ENCODE results near the gene OPRPN.

The OPRPN gene

GRCh38 chr4:70397580-70397979 lies at the start of gene OPRPN:
TSS of gene OPRPN (plus strand) at chr4:70397940. CDS start at chr4:70399286, 1,346 bp downstream.
- no peaks in the 10 kb centered on the region for H3K27me3 Mint-ChIP-seq (ENCODE audit: low read depth)
- no peak within 1 kb of the TSS for H3K4me3 Mint-ChIP-seq
- H3K4me1 Mint-ChIP-seq (ENCODE audit: low read depth) = no peaks in the 10 kb centered on the region
- DNase-seq (ENCODE audit: low spot score) = no peak
- no peaks in the 10 kb centered on the region for H3K9me3 Mint-ChIP-seq
- H3K27ac Mint-ChIP-seq = no peak within 1 kb of the TSS
- no peaks in the 10 kb centered on the region for H3K36me3 Mint-ChIP-seq (ENCODE audit: low read depth)

- no peaks in the 10 kb centered on the region for H3K36me3 Mint-ChIP-seq (ENCODE audit: low read depth)
- no peak overlapping the region for H3K27ac Mint-ChIP-seq
- H3K4me3 Mint-ChIP-seq = no peak overlapping the region
- H3K27me3 Mint-ChIP-seq (ENCODE audit: low read depth) = no peaks in the 10 kb centered on the region
- no peaks in the 10 kb centered on the region for H3K4me1 Mint-ChIP-seq (ENCODE audit: low read depth)
- DNase-seq (ENCODE audit: low spot score) = no peak
- H3K9me3 Mint-ChIP-seq = no peaks in the 10 kb centered on the region
These were observed 41.6 kb upstream of the OPRPN start for GRCh38 chr4:70356185-70356584.

- no peak overlapping the region for H3K27ac Mint-ChIP-seq
- H3K4me1 Mint-ChIP-seq (ENCODE audit: low read depth) = no peaks in the 10 kb centered on the region
- no peak for DNase-seq (ENCODE audit: low spot score)
- H3K9me3 Mint-ChIP-seq = no peaks in the 10 kb centered on the region
- no peak overlapping the region for H3K4me3 Mint-ChIP-seq
- no peaks in the 10 kb centered on the region for H3K36me3 Mint-ChIP-seq (ENCODE audit: low read depth)
- H3K27me3 Mint-ChIP-seq (ENCODE audit: low read depth) = no peaks in the 10 kb centered on the region
These were observed 38.6 kb upstream of the OPRPN start for GRCh38 chr4:70359115-70359661.

- Mint-ChIP-seq H3K27me3 (ENCODE audit: low read depth) (no peaks in the 10 kb centered on the region), H3K27ac (no peak within 1 kb of the TSS), H3K4me3 (no peak within 1 kb of the TSS), H3K4me1 (ENCODE audit: low read depth) (no peaks in the 10 kb centered on the region), H3K9me3 (no peaks in the 10 kb centered on the region), H3K36me3 (ENCODE audit: low read depth) (no peaks in the 10 kb centered on the region)
- no peak for DNase-seq (ENCODE audit: low spot score)
These were observed 37.3 kb upstream of the OPRPN start, which contains the start of gene SMR3A for GRCh38 chr4:70360460-70360859. TSS of gene SMR3A (plus strand) at chr4:70360760. CDS start at chr4:70362116, 1,356 bp downstream.

- Mint-ChIP-seq H3K4me3 (no peak overlapping the region), H3K36me3 (ENCODE audit: low read depth) (no peaks in the 10 kb centered on the region), H3K9me3 (no peaks in the 10 kb centered on the region), H3K27me3 (ENCODE audit: low read depth) (no peaks in the 10 kb centered on the region), H3K27ac (no peak overlapping the region), H3K4me1 (ENCODE audit: low read depth) (no peaks in the 10 kb centered on the region)
- no peak for DNase-seq (ENCODE audit: low spot score)
These were observed 33.7 kb upstream of the OPRPN start for GRCh38 chr4:70364002-70364401.

GRCh38 chr4:70365479-70365878 lies 32.3 kb upstream of the OPRPN start:
- H3K36me3 Mint-ChIP-seq (ENCODE audit: low read depth) = no peaks in the 10 kb centered on the region
- no peaks in the 10 kb centered on the region for H3K27me3 Mint-ChIP-seq (ENCODE audit: low read depth)
- no peak for DNase-seq (ENCODE audit: low spot score)
- no peaks in the 10 kb centered on the region for H3K4me1 Mint-ChIP-seq (ENCODE audit: low read depth)
- no peaks in the 10 kb centered on the region for H3K9me3 Mint-ChIP-seq
- no peak overlapping the region for H3K27ac Mint-ChIP-seq
- H3K4me3 Mint-ChIP-seq = no peak overlapping the region

GRCh38 chr4:70367813-70368212 lies 29.9 kb upstream of the OPRPN start:
- Mint-ChIP-seq H3K4me1 (ENCODE audit: low read depth) (no peaks in the 10 kb centered on the region), H3K27me3 (ENCODE audit: low read depth) (no peaks in the 10 kb centered on the region), H3K36me3 (ENCODE audit: low read depth) (no peaks in the 10 kb centered on the region), H3K9me3 (no peaks in the 10 kb centered on the region), H3K27ac (no peak overlapping the region), H3K4me3 (no peak overlapping the region)
- DNase-seq (ENCODE audit: low spot score) = no peak

GRCh38 chr4:70371987-70372386 lies 25.8 kb upstream of the OPRPN start:
- DNase-seq (ENCODE audit: low spot score) = no peak
- H3K9me3 Mint-ChIP-seq = no peaks in the 10 kb centered on the region
- H3K4me1 Mint-ChIP-seq (ENCODE audit: low read depth) = no peaks in the 10 kb centered on the region
- H3K4me3 Mint-ChIP-seq = no peak overlapping the region
- no peak overlapping the region for H3K27ac Mint-ChIP-seq
- no peaks in the 10 kb centered on the region for H3K27me3 Mint-ChIP-seq (ENCODE audit: low read depth)
- H3K36me3 Mint-ChIP-seq (ENCODE audit: low read depth) = no peaks in the 10 kb centered on the region

GRCh38 chr4:70372760-70373159 lies 25.0 kb upstream of the OPRPN start:
- Mint-ChIP-seq H3K36me3 (ENCODE audit: low read depth) (no peaks in the 10 kb centered on the region), H3K9me3 (no peaks in the 10 kb centered on the region), H3K4me3 (no peak overlapping the region), H3K27me3 (ENCODE audit: low read depth) (no peaks in the 10 kb centered on the region), H3K4me1 (ENCODE audit: low read depth) (no peaks in the 10 kb centered on the region), H3K27ac (no peak overlapping the region)
- DNase-seq (ENCODE audit: low spot score) = no peak

- no peaks in the 10 kb centered on the region for H3K9me3 Mint-ChIP-seq
- H3K4me3 Mint-ChIP-seq = no peak overlapping the region
- DNase-seq (ENCODE audit: low spot score) = no peak
- no peaks in the 10 kb centered on the region for H3K4me1 Mint-ChIP-seq (ENCODE audit: low read depth)
- no peak overlapping the region for H3K27ac Mint-ChIP-seq
- no peaks in the 10 kb centered on the region for H3K27me3 Mint-ChIP-seq (ENCODE audit: low read depth)
- H3K36me3 Mint-ChIP-seq (ENCODE audit: low read depth) = no peaks in the 10 kb centered on the region
These were observed 17.2 kb upstream of the OPRPN start for GRCh38 chr4:70380578-70380977.

GRCh38 chr4:70382691-70383181 lies 15.0 kb upstream of the OPRPN start, which contains the start of gene SMR3B:
TSS of gene SMR3B (plus strand) at chr4:70383131. CDS start at chr4:70384511, 1,380 bp downstream.
- Mint-ChIP-seq H3K9me3 (no peaks in the 10 kb centered on the region), H3K4me1 (ENCODE audit: low read depth) (no peaks in the 10 kb centered on the region), H3K27me3 (ENCODE audit: low read depth) (no peaks in the 10 kb centered on the region), H3K4me3 (no peak within 1 kb of the TSS), H3K27ac (no peak within 1 kb of the TSS), H3K36me3 (ENCODE audit: low read depth) (no peaks in the 10 kb centered on the region)
- DNase-seq (ENCODE audit: low spot score) = no peak

GRCh38 chr4:70392057-70392776 lies 5.5 kb upstream of the OPRPN start:
- no peaks in the 10 kb centered on the region for H3K27me3 Mint-ChIP-seq (ENCODE audit: low read depth)
- H3K9me3 Mint-ChIP-seq = no peaks in the 10 kb centered on the region
- H3K27ac Mint-ChIP-seq = no peak overlapping the region
- no peaks in the 10 kb centered on the region for H3K36me3 Mint-ChIP-seq (ENCODE audit: low read depth)
- no peak overlapping the region for H3K4me3 Mint-ChIP-seq
- no peak for DNase-seq (ENCODE audit: low spot score)
- H3K4me1 Mint-ChIP-seq (ENCODE audit: low read depth) = no peaks in the 10 kb centered on the region

GRCh38 chr4:70399319-70399718 lies 1.6 kb downstream of the OPRPN start:
- H3K4me1 Mint-ChIP-seq (ENCODE audit: low read depth) = no peaks in the 10 kb centered on the region
- no peaks in the 10 kb centered on the region for H3K36me3 Mint-ChIP-seq (ENCODE audit: low read depth)
- H3K27ac Mint-ChIP-seq = no peak overlapping the region
- H3K9me3 Mint-ChIP-seq = no peaks in the 10 kb centered on the region
- no peaks in the 10 kb centered on the region for H3K27me3 Mint-ChIP-seq (ENCODE audit: low read depth)
- H3K4me3 Mint-ChIP-seq = no peak overlapping the region
- DNase-seq (ENCODE audit: low spot score) = no peak

- H3K9me3 Mint-ChIP-seq = no peaks in the 10 kb centered on the region
- no peak overlapping the region for H3K27ac Mint-ChIP-seq
- H3K36me3 Mint-ChIP-seq (ENCODE audit: low read depth) = no peaks in the 10 kb centered on the region
- no peak for DNase-seq (ENCODE audit: low spot score)
- H3K4me1 Mint-ChIP-seq (ENCODE audit: low read depth) = no peaks in the 10 kb centered on the region
- no peak overlapping the region for H3K4me3 Mint-ChIP-seq
- H3K27me3 Mint-ChIP-seq (ENCODE audit: low read depth) = no peaks in the 10 kb centered on the region
These were observed 5.0 kb downstream of the OPRPN start for GRCh38 chr4:70402762-70403161.

Measured in T-helper 2 cell treated with Interferon-gamma antibody and Interleukin-4, amounts not matched to agents 5 μg/mL and 100 μg/mL, for 36 hours (primary cell).